Spinal cord (tissue), 10 donors: ENCODE data around the gene TLX3. TPM values are rescaled to one million over a fixed set of nuclear protein-coding genes. Genes with fewer than 3 reads are reported as not detected.
A peak's percentile ranks its signal among the peaks of the same experiment; 100 is the strongest.

Experiments used
- DNase-seq, 6 donors: peaks; one replicate each; pipeline versions ENCODE4 v3.0.0 to v3.0.0-alpha.2; 2013 to 2015; ENCODE audit warnings: low spot score in 6 of 6, low read depth in 4 of 6
- H3K27ac ChIP-seq: one replicate; pipeline ENCODE4 v1.5.1; 2013; ENCODE audit warnings: low read depth, low read length, control low read depth
- H3K27me3 ChIP-seq: one replicate; pipeline ENCODE4 v1.6.1; 2013; ENCODE audit warnings: low read length; ENCODE audit not compliant: control insufficient read depth, insufficient read depth
- H3K36me3 ChIP-seq: one replicate; pipeline ENCODE4 v1.6.1; 2013; ENCODE audit warnings: low read length; ENCODE audit not compliant: control insufficient read depth, insufficient read depth
- H3K4me1 ChIP-seq: one replicate; pipeline ENCODE4 v1.6.1; 2013; ENCODE audit warnings: low read length; ENCODE audit not compliant: control insufficient read depth, insufficient read depth
- H3K4me3 ChIP-seq: one replicate; pipeline ENCODE4 v1.5.1; 2013; ENCODE audit warnings: low read depth, low read length, control low read depth
- H3K9me3 ChIP-seq: one replicate; pipeline ENCODE4 v1.6.1; 2013; ENCODE audit warnings: low read length; ENCODE audit not compliant: control insufficient read depth, insufficient read depth
- WGBS: methylation state at CpG from one replicate; pipeline ENCODE4 v1.1.5; 2013; ENCODE audit warnings: missing lambda C conversion rate; ENCODE audit not compliant: insufficient coverage; 5-methylcytosine and 5-hydroxymethylcytosine counted together
- polyA plus RNA-seq, 2 donors: library from polyadenylated mRNA; unstranded; fragments of 120-200 nt; gene quantifications; one replicate each; pipeline ENCODE4 v1.2.1, GENCODE V29; 2013; ENCODE audit not compliant: insufficient read length in 2 of 2
- total RNA-seq, 2 donors: library from RNA; depleted of rRNA in 1 of 2; stranded (reverse); fragments of 120-200 nt in 1 of 2; fragments of >200 nt in 1 of 2; gene quantifications; one replicate each; pipeline versions ENCODE4 v1.2.3 to v1.2.4, GENCODE V29; 2013 to 2014
- donor health status: healthy.

The TLX3 gene
- total and polyA plus RNA-seq, 4 donors: 0.50 to 12.0 (median 6.5) TPM

DNA sequence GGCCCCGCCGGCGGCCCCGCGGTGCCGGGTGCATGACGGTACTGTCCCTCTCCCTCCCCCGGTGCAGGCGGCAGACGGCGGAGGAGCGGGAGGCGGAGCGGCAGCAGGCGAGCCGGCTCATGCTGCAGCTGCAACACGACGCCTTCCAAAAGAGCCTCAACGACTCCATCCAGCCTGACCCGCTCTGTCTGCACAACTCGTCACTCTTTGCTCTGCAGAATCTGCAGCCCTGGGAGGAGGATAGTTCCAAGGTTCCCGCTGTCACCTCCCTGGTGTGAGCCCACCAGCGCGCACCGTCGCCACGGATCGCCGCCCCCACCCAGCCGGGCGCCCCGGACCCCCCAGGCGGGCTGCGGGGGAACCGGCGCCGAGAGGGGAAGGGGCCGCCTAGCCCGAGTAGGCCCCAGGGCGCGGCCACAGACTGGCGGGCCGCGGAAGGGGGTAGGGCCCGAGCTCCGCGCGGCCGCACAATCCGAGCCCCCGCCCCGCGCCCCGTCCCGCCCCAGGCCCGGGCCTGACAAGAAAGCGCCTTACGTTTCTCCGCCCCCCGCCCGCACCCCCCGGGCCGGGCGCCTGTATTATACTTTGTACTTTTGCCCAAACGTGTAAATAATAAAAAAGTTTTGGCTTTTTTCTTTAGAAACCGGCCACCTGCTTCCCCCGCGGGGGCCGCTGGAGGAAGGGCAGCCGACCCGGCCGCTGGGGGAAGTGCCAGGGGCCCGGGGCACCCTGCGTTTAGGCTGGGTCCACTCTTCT, 2.5 kb downstream of the TLX3 start:
- H3K27ac ChIP-seq: no peak overlapping the region
- peak in 2 of 6 donors; percentile 69 to 73 for DNase-seq
- peak overlapping the region; percentile 2 for H3K4me3 ChIP-seq
- peaks cover 69% of the 10 kb centered on the region for H3K4me1 ChIP-seq
- WGBS: under 1% methylated on average over 65 of the region's 74 CpGs
- no peaks in the 10 kb centered on the region for H3K9me3 ChIP-seq
- peaks cover 18% of the 10 kb centered on the region for H3K36me3 ChIP-seq
- H3K27me3 ChIP-seq: peaks cover 97% of the 10 kb centered on the region

DNA sequence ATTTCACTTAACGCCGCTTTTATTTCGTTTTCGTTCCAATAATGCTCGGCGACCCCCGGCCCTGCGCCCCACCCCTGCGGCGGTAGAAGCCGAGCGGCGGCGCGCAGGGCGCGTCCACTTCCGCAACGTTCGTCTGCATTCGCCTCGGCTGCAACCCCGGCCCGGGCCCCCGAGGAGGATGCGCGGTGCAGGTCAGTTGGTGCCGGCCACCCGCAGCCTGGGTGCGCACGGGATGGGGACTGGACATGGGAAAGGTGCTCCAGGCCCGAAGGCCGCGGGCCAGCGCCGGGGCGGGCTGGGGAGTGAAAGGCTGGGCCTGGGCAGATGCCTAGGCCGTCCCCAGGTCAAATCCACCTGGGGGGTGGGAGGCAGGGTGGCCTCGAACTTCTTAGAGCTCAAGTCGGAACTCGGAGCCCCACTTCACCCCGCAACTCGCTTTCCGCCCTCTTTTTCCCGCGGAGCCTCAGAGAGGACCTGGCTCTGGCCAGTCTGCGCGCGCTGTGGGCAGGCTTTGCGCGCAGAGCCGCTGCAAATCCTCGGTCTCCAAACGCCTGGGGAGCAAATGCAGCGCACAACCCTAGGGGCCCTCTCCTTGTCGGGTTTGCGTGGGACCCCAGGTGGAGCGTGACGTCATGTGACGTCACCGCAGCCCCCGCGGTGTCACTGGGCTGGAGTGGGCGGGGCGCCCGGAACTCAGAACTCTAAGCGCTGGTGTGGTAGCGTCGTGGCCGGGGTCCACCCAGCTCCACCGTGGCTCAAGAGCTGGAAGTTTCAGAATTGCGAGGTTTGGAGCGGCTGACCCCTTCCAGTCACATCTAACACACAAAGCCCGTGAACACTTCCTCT, 3.3 kb downstream of the TLX3 start:
- H3K4me3 ChIP-seq: peak overlapping the region; percentile 5
- H3K9me3 ChIP-seq: no peaks in the 10 kb centered on the region
- H3K27me3 ChIP-seq: peaks cover 97% of the 10 kb centered on the region
- H3K4me1 ChIP-seq: peaks cover 71% of the 10 kb centered on the region
- no peak overlapping the region for H3K27ac ChIP-seq
- under 1% methylated on average over 73 of the region's 74 CpGs for WGBS
- peak in 2 of 6 donors; percentile 34 to 82 for DNase-seq
- H3K36me3 ChIP-seq: peaks cover 19% of the 10 kb centered on the region

DNA sequence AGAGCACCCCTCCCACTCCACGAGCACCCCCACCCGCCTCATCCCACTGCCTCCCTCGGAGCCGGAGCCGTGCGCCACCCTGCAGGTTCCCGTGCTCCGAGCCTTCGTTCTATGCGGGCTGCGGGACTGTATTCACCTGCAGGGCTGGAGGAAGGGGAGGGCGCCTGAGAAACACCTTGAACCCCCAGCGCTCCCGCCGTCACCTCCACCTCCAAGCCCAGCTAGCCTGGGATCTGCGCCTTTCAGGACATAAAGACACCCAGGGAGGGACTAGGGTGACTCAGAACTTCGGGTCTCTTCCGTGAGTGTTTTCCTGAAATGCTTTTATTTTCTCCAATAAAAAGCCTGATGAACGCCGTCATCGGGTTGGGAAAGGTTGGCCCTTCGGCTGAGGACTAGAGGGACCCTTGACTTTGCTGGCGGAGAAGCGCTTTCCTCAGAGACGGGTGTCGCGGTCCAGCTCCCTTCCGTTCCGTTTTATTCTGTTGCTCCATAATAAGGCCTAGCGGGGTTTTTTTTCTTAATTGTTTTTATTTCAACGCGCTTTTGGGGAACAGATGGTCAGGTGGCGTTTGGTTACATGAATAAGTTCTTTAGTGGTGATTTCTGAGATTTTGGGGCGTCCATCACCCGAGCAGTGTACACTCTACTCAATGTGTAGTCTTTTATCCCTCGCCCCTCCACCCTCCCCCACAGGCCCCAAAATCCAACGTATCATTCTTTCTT, 4.6 kb downstream of the TLX3 start:
- Histone ChIP-seq H3K9me3 (peaks cover 1% of the 10 kb centered on the region), H3K4me1 (peaks cover 69% of the 10 kb centered on the region), H3K27me3 (peaks cover 97% of the 10 kb centered on the region), H3K4me3 (no peak overlapping the region), H3K36me3 (peaks cover 19% of the 10 kb centered on the region), H3K27ac (no peak overlapping the region)
- DNase-seq: peak in 2 of 6 donors; percentile 18 to 53
- 0% methylated on average over 18 of the region's 37 CpGs for WGBS

DNA sequence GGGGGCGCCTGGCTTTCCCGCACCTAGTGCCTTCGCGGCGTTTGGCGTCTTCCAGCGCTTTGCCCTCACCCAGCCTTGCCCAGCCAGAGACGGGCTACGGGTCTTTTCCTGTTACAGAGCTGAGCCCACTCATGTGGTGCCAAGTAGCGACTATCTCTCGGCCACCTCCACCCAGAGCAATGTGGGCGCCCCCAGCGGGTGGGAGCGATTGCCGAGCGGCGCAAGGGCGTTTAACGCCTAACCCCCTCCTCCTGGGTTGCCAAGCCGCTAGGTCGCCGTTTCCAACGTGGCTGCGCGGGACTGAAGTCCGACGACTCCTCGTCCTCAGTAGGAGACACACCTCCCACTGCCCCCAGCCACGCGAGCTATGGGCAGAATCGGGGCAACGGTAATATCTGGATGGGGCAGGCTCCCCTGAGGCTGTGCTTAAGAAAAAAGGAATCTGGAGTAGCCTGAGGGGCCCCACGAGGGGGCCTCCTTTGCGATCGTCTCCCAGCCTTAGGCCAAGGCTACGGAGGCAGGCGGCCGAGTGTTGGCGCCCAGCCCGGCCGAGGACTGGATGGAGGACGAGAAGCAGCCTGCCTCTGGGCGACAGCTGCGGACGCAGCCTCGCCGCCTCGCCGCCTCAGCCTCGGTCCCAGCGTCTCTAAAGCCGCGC, 5.8 kb downstream of the TLX3 start:
- Histone ChIP-seq H3K36me3 (peaks cover 19% of the 10 kb centered on the region), H3K4me1 (peaks cover 60% of the 10 kb centered on the region), H3K4me3 (no peak overlapping the region), H3K27me3 (peaks cover 97% of the 10 kb centered on the region), H3K27ac (no peak overlapping the region), H3K9me3 (peaks cover 1% of the 10 kb centered on the region)
- WGBS: 1% methylated on average over 53 of the region's 53 CpGs
- peak in 2 of 6 donors; percentile 53 for DNase-seq

DNA sequence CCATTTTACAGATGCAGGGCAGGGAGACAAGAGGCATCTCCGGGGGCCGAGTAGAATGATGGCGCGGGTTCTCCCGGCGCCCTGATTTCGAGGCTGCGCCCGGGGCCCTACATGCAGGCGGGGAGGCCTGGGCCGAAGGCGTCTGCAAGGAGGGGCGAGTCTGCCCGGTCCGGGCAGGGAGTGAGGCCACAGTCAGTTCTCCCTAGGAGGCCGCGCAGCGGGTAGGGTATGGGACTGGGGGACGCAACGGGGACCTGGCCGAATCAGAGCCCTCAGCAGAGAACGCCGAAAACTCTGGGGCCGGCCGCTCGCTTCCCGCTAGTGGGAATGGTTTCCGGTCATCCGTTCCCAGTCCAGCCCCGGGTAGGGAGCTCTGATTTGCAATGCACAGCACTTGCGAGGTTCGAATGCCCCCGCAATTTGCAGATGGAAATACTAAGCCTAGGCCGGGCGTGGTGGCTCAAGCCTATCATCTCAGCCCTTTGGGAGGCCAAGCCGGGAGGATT, 6.4 kb downstream of the TLX3 start:
- no peak overlapping the region for H3K27ac ChIP-seq
- peaks cover 60% of the 10 kb centered on the region for H3K4me1 ChIP-seq
- no peak overlapping the region for H3K4me3 ChIP-seq
- peaks cover 19% of the 10 kb centered on the region for H3K36me3 ChIP-seq
- WGBS: 2% methylated on average over 36 of the region's 36 CpGs
- DNase-seq: peak in 2 of 6 donors; percentile 11 to 29
- H3K27me3 ChIP-seq: peaks cover 95% of the 10 kb centered on the region
- H3K9me3 ChIP-seq: peaks cover 1% of the 10 kb centered on the region

DNA sequence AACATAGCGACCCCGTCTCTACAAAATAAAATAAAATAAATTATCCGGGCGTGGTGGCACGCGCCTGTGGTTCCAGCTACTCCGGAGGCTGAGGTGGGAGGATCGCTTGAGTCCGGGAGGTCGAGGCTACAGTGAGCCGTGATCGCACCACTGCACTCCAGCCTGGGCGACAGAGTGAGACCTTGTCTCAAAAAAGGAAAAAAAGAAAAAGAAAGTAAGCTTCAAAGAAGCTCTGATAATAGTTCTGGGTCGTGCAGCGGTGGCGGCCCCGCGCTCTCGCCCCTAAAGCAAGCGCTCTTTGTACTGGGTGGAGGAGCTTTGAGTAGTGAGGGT, 6.8 kb downstream of the TLX3 start:
- peaks cover 1% of the 10 kb centered on the region for H3K9me3 ChIP-seq
- H3K27ac ChIP-seq: no peak overlapping the region
- peaks cover 19% of the 10 kb centered on the region for H3K36me3 ChIP-seq
- H3K27me3 ChIP-seq: peaks cover 91% of the 10 kb centered on the region
- no peak overlapping the region for H3K4me3 ChIP-seq
- WGBS: 3% methylated on average over 17 of the region's 20 CpGs
- peaks cover 55% of the 10 kb centered on the region for H3K4me1 ChIP-seq
- DNase-seq: peak in 1 of 6 donors; percentile 31

DNA sequence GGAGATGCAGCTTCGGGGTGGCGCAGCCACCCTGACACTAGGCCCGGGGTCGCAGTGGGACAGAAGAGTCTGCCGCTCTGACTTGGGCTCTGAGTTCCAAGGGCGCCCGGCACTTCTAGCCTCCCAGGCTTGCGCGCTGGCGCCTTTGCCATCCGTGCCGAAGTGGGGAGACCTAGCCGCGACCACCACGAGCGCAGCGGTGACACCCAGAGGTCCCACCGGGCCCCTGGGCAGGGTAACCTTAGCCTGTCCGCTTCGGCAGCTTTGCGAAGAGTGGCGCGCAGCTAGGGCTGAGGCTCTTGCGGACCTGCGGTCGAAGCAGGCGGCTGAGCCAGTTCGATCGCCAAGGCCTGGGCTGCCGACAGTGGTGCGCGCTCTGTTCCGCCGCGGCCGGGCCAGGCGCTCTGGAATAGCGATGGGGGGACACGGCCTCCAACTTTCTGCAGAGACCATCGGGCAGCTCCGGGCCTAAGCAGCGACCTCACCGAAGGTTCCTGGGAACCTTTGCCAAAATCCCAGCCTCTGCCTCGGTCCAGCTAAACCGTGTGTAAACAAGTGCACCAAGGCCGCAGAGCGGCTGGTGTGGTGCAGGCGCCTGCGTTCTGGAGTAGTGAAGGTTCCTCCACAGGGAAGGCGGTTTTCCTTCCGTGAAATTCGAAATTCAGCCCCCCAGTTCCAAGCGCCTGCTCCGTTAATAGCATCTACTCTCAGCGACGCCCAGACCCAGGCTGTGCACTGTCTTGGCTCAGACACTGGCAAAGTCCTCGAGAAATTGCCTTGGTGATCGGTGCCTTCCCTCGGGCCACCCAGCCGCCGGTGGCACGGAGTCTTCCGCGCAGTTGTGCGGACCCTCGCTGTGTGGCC, 7.4 kb downstream of the TLX3 start:
- no peak overlapping the region for H3K27ac ChIP-seq
- DNase-seq: peak in 2 of 6 donors; percentile 37 to 53
- H3K4me1 ChIP-seq: peaks cover 50% of the 10 kb centered on the region
- H3K36me3 ChIP-seq: peaks cover 19% of the 10 kb centered on the region
- no peak overlapping the region for H3K4me3 ChIP-seq
- H3K9me3 ChIP-seq: peaks cover 1% of the 10 kb centered on the region
- 2% methylated on average over 62 of the region's 66 CpGs for WGBS
- H3K27me3 ChIP-seq: peaks cover 92% of the 10 kb centered on the region

DNA sequence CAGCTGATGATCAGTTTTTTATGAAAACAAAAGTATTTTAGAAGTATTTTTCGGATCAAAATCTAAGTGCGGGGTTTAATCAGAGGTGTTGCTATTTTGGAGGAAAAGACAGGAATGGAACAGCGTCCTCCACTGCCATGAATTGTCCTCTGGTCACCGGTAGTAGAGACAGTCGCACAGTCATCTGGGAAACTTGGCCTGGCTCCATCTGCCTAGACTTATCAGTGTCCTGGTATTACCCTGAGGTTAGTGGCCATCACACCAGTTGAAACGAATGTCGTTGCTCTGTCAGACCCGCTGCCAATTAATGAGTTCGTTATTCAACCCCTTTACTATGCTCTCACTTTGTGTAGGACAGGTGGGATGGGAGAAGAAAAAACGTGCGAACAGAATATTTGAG, 8.2 kb downstream of the TLX3 start:
- peaks cover 17% of the 10 kb centered on the region for H3K36me3 ChIP-seq
- peaks cover 1% of the 10 kb centered on the region for H3K9me3 ChIP-seq
- no peak overlapping the region for H3K4me3 ChIP-seq
- WGBS: 20% methylated on average over 5 of the region's 11 CpGs
- H3K4me1 ChIP-seq: peaks cover 44% of the 10 kb centered on the region
- peak in 2 of 6 donors; percentile 6 to 37 for DNase-seq
- peaks cover 92% of the 10 kb centered on the region for H3K27me3 ChIP-seq
- no peak overlapping the region for H3K27ac ChIP-seq
